ENCODE results near the gene FMN1. TPM values are rescaled to one million over a fixed set of nuclear protein-coding genes. Genes with fewer than 3 reads are reported as not detected.

Gene FMN1
- total RNA-seq, 2 donors from 2014 or later: 0.60 to 1.1 TPM

DNA sequence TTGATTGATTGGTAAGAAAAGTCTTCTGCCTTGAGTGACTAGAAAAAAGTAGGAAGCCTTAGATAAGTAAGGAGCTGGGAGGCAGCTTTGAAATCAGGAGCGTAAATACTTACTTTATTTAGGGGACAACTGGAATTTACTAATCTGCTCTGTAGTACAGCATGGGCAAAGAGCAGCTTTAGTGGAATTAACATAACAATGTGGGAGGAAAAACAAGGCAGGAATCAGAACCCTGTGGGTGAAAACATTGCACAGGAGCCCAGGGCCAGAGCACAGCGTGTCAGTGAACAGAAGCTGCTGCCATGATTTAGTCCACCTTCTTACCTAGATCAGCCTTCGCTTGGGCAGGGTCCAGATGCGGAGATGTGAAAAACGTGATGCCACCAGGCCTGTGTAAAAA lies 14.6 kb downstream of the FMN1 start:
- Histone ChIP-seq H3K9me3 (ENCODE audit: control insufficient read depth, low read length) (no peaks in the 10 kb centered on the region), H3K27me3 (ENCODE audit: control insufficient read depth, insufficient read depth, low read length, poor library complexity, severe bottlenecking) (no peaks in the 10 kb centered on the region), H3K36me3 (ENCODE audit: control insufficient read depth, insufficient read depth, low read length) (no peaks in the 10 kb centered on the region), H3K4me1 (ENCODE audit: control insufficient read depth, insufficient read depth, low read length) (peaks cover 5% of the 10 kb centered on the region), H3K9ac (ENCODE audit: extremely low read depth, low read length, poor library complexity, severe bottlenecking) (no peak overlapping the region), H3K27ac (ENCODE audit: low read depth, low read length) (no peak overlapping the region), H3K4me3 (ENCODE audit: low read length) (no peak overlapping the region)
- Mint-ChIP-seq H3K4me3 (no peak overlapping the region), H3K4me1 (peaks cover 12% of the 10 kb centered on the region), H3K27ac (peak overlapping the region; percentile 50), H3K9me3 (no peaks in the 10 kb centered on the region), H3K36me3 (ENCODE audit: low read depth) (no peaks in the 10 kb centered on the region), H3K27me3 (ENCODE audit: insufficient read depth) (no peaks in the 10 kb centered on the region)
- 71 to 81% methylated on average over 5 of the region's 5 CpGs for WGBS, 2 experiments (ENCODE audit: insufficient coverage in 1 of 2, insufficient read length in 1 of 2)
- no peak for TF ChIP-seq CTCF (conservative IDR thresholded peaks at IDR 0.05)
- peak; percentile 42 for DNase-seq

DNA sequence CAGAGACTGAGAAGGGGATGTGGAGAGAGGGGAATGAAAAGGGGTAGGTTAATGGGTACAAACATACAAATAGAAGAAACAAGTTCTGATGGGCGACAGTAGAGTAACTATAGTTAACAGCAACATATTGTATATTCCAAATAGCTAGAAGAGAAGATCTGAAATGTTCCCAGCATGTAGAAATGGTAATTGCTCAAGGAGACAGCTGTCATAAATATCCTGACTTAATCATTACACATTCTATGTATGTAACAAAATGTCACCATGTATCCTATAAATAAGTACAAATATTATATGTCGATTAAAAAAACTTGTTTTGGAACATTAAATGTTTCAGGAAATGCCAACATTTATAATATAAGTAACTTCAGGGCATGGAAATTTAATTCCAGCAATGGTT lies 23.3 kb downstream of the FMN1 start:
- no peak for DNase-seq
- 100% methylated on average over 1 of the region's 2 CpGs; no CpG with 5 or more reads in 1 of the 2 experiments for WGBS, 2 experiments (ENCODE audit: insufficient coverage in 1 of 2, insufficient read length in 1 of 2)
- Histone ChIP-seq H3K27me3 (ENCODE audit: control insufficient read depth, insufficient read depth, low read length, poor library complexity, severe bottlenecking) (no peaks in the 10 kb centered on the region), H3K36me3 (ENCODE audit: control insufficient read depth, insufficient read depth, low read length) (no peaks in the 10 kb centered on the region), H3K27ac (ENCODE audit: low read depth, low read length) (no peak overlapping the region), H3K4me3 (ENCODE audit: low read length) (no peak overlapping the region), H3K4me1 (ENCODE audit: control insufficient read depth, insufficient read depth, low read length) (no peaks in the 10 kb centered on the region), H3K9ac (ENCODE audit: extremely low read depth, low read length, poor library complexity, severe bottlenecking) (no peak overlapping the region), H3K9me3 (ENCODE audit: control insufficient read depth, low read length) (no peaks in the 10 kb centered on the region)
- H3K4me3 Mint-ChIP-seq: no peak overlapping the region
- no peaks in the 10 kb centered on the region for H3K4me1 Mint-ChIP-seq
- H3K9me3 Mint-ChIP-seq: no peaks in the 10 kb centered on the region
- H3K36me3 Mint-ChIP-seq (ENCODE audit: low read depth): no peaks in the 10 kb centered on the region
- no peaks in the 10 kb centered on the region for H3K27me3 Mint-ChIP-seq (ENCODE audit: insufficient read depth)
- no peak for TF ChIP-seq CTCF (conservative IDR thresholded peaks at IDR 0.05)
- H3K27ac Mint-ChIP-seq: no peak overlapping the region

DNA sequence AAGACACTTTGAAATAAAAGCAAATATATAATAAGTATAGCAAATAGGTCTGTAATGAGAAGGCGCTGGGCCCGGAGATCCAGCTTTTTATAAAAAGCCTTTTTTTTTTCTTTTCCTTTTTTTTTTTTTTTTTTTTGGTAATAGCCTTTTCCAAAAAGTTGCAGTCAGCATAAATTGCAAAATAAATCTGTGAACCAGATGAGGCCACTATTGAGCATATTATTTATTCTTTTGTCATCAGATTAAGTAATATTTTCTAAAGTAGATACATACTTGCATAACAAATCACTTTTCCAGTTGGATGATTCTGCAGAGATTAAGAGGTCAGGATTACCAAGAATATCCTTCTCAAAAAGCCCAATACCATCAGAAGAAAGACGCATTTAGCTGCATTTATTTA lies 24.9 kb downstream of the FMN1 start:
- Histone ChIP-seq H3K9me3 (ENCODE audit: control insufficient read depth, low read length) (no peaks in the 10 kb centered on the region), H3K27ac (ENCODE audit: low read depth, low read length) (no peak overlapping the region), H3K9ac (ENCODE audit: extremely low read depth, low read length, poor library complexity, severe bottlenecking) (no peak overlapping the region), H3K4me3 (ENCODE audit: low read length) (no peak overlapping the region), H3K36me3 (ENCODE audit: control insufficient read depth, insufficient read depth, low read length) (no peaks in the 10 kb centered on the region), H3K4me1 (ENCODE audit: control insufficient read depth, insufficient read depth, low read length) (no peaks in the 10 kb centered on the region), H3K27me3 (ENCODE audit: control insufficient read depth, insufficient read depth, low read length, poor library complexity, severe bottlenecking) (no peaks in the 10 kb centered on the region)
- Mint-ChIP-seq H3K27me3 (ENCODE audit: insufficient read depth) (no peaks in the 10 kb centered on the region), H3K4me1 (no peaks in the 10 kb centered on the region), H3K9me3 (no peaks in the 10 kb centered on the region), H3K4me3 (no peak overlapping the region), H3K27ac (no peak overlapping the region), H3K36me3 (ENCODE audit: low read depth) (no peaks in the 10 kb centered on the region)
- DNase-seq: no peak
- 80 to 98% methylated on average over 1 to 3 of the region's 3 CpGs for WGBS, 2 experiments (ENCODE audit: insufficient coverage in 1 of 2, insufficient read length in 1 of 2)
- no peak for TF ChIP-seq CTCF (conservative IDR thresholded peaks at IDR 0.05)

Measured in endodermal cell (in vitro differentiated cells).